NCI-H2081 (cell line): ENCODE measurements around the gene CS.
A peak's percentile ranks its signal among the peaks of the same experiment; 100 is the strongest.

Source experiments
- DNase-seq, 2 experiments: peaks; one replicate each; lab custom pipeline; 2025; lab: John Stamatoyannopoulos, UW

Gene CS

DNA sequence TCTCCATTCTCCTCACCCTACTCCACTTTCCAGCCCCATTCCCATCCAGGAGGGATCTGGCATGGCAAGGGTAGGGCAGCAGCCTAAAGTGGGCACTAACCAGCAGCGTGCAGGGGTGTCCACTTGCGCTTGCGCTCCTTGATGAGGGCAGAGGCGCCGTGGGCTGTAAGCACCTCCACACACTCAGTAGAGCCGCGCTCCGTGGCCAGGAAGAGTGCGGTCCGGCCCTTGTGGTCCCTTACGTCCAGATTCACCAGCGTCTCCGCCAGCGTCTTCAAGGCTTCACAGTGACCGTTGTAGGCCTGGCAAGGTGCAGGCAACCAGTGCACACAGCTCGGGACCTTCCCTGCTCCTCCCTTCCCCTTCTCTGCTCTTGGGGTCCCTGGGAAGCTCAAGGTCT, 52.2 kb downstream of the CS start:
- no peak for DNase-seq

DNA sequence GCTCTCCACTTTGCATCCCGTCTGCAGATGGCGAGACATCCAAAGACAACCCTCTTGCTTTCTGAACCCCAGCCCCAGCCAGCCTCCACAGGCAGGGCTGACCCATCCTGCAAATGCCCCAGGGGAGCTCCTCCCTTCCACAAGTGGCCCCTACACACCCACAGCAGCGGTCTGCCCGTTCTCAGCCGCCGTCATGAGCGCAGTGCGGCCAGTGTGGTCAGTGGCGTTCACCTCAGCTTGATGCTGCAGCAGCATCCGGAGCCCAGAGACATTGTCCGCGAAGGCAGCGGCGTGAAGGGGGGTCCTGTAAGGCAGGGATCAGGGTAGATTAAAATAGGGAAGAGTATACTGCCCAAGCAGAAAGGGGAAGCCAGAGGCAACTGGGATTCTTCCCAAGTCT, 55.6 kb downstream of the CS start:
- no peak for DNase-seq

DNA sequence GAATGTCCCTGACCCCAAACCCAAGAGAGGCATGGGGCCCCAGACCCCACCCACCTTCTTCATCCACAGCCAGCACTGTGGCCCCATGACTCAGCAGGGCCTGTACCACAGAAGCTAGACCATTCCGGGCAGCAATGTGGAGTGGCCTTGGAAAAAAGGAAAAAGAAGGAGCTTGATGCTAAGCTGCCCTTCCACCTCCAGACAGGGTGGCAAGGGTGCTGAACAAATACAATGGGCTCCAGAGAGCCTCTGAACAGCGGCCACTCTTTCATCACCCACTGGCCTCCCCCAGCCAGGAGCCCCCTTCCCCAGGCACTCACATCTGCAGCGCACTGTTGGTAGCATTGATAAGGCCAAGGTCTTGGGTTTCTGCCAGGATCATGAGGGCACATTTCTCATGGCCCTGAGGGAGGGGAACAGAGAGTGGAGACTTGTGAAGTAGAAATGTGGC, 56.4 kb downstream of the CS start:
- no peak for DNase-seq

DNA sequence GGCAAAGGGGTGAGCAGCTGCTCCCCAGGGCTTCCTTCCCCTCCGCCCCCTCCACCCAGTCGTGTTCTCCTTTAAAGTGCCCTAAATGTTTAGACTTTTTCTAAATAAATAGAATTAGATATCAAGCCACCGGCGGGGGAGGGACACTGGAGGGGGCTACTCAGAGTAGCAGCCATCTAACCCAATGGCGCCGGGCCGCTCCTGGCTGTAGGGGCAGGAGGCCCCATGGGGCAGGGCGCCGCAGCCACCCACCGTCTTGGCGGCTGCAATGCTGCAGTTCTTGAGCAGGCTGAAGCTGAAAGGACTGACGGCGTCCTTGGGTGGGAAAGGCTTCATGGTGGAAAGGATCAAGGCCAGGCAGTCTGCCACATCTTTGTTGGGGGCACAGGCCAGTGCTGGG, 57.1 kb downstream of the CS start:
- no peak for DNase-seq

DNA sequence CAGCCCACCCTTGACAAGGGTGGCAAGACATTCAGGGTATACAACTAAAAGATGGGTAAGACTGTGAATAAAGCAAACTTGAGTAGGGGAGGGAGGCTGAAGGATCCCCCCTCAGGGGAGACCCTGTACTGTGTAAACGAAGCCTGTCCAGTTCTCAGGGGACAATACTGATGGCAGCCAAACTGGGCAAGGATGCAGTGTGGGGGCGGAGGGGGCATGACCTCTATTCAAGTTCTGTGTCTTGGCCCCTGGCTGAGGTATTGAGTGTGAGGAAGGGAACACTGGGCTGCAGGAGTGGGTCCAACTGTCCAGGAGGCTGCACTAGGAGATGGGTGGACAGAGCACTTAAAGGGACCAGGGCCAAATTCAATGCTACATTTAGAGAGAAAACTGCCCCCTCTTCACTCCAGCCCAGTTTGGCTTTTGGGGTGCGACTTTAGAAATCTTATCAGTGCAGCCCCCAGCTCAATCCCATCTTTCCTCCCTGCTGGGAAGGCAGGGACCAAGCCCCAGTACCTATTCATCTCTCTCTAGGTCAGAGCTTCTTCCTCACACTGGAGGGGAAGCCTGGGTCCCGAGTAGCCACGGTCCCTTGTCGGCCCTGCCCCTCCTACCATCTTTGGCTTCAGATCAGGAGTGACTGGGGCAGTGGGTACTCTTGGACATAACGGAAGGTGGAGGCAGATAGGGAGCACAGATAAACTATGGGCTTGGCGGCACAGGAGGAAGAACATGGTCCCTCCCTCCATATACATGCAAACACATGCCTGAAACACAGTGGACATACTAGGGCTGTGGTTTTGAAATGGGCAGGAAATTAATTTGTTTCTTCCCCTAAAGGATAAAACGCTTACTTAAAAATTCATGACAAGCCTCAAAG, 58.5 kb downstream of the CS start:
- DNase-seq = no peak

DNA sequence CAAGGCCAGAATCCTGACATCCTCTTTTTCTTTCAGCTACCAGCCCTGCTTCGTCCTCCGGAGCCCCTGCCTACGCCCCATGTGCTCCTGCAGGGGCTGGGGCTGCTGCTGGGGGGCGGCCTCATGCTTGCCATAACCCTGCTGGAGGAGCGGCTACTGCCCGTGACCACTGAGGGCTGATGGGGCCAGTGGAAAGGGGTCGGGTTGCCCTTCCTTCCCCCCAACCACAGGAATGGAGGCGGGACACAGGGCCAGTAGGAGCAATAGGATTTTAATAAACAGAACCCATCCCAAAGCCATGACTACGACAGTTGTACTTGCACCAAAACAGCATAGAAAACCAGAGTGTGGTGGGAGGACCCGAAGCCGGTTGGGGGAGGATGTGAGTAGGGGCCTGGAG, 62.6 kb downstream of the CS start:
- no peak for DNase-seq

DNA sequence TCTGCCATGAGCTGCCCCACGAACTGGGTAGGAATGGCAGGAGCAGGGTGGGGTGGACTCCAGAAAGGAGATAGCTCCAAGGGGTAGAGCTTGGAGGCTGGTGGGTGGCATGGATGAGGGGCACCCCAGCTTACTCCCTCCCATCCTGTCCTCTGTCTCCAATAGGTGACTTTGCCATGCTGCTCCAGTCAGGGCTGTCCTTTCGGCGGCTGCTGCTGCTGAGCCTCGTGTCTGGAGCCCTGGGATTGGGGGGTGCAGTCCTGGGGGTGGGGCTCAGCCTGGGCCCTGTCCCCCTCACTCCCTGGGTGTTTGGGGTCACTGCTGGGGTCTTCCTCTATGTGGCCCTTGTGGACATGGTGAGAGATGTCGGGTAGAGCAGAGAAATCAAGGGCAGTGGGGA, 63.1 kb downstream of the CS start:
- no peak for DNase-seq

DNA sequence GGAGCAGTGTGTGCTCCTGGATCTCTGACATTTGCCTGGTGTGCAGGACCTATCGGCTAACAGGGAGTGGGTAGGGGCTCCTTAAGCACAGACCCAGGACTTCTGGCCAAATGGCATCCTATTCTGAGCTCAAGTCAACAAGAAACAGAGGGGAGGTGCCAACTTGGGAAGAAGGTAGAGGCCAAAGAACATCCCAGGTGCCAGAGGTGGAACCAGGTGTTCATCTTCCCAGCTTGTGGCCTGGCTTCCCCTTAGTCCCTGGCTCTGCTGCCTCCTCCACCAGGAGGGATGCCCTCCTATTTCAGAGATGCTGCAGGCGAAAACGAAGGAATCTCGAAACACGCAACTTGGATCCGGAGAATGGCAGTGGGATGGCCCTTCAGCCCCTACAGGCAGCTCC, 64.0 kb downstream of the CS start:
- DNase-seq = no peak

DNA sequence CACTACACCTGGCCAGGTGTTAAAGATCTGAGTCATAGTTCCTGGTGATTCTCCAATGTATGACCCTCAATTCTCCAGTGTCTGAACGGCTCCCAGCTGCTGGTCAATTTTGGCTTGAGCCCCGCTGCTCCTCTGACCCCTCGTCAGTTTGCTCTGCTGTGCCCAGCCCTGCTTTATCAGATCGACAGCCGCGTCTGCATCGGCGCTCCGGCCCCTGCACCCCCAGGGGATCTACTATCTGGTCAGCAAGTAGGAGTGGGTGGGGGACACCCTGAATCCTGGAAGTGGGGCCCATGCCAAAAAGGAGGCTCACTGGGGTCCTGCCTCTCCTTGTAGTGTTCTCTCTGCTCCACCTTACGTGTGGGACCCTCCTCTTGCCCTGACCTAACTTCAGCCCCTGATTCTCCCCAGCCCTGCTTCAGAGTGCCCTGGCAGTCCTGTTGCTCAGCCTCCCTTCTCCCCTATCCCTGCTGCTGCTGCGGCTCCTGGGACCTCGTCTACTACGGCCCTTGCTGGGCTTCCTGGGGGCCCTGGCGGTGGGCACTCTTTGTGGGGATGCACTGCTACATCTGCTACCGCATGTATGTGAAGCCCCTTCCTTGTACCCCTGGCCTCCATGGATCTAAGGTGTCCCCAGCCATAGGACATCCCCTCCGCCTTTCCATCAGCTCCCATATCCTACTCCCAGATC, 65.2 kb downstream of the CS start:
- no peak for DNase-seq

DNA sequence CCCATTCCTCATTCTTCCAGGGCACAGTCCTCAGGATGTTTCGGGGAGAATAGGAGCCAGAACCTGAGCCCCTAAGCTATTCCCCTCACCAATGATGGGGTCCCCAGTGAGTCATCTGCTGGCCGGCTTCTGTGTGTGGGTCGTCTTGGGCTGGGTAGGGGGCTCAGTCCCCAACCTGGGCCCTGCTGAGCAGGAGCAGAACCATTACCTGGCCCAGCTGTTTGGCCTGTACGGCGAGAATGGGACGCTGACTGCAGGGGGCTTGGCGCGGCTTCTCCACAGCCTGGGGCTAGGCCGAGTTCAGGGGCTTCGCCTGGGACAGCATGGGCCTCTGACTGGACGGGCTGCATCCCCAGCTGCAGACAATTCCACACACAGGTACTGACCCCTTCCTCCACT, 68.9 kb downstream of the CS start:
- no peak for DNase-seq

DNA sequence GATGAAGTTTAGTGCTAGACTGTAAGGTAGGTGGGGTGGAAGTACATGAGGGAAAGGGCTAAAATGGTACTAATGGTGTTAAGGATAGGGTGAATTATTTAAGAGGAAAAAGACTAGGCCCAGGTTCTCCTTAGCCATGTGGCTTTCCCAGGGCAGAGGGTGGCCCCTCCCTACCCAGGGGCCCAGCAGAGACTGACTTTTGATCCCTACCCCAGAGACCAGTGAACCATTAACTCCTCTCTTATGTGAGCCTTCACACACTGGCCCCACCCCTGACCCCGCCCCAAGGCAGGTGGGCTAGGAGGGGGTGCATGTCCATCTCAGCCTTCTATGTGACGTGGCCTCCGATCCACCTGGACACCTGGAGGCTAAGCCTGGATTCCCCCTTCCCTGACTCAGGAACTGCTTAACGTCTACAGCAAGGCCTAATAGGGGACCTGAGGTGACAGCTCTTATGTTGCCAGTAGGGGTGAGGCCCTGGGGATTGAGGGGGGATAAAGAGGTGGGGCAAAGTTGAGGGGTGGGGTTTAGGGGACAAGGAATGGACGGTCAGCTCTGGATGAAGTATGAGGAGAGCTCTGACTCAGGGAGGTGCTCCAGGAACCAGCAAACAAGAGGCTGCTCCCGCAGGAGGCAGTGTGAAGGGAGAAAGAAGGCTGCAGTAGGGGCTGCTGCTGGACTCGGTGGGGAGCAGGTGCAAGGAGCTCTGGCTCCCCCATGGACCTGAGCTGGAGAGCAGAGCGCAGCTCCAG, 69.5 kb downstream of the CS start:
- no peak for DNase-seq

DNA sequence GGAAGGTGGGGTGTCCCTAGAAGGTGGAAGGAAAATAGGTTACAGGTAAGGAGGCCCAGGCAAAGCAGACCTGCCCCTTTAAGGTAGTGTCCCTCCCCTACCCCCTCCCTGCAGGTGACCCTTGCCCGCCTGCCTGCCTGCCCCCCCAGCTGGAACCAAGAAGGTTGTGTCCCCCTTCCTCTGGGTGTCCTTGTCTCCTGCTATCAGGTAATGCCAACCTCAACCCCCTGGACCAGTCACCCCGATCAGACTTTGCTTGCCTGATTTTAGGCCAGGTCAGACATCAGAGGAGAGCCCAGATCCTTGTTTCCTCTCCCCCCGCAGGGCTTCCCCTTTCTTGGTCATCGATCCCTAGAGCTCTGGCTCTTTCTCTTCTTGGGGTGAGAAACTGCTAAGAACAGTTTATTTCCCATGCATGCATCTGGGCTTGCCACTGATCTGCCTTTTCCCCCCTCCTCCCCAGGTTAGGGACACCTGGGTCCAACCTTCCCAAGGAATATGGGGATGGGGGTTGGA, 70.2 kb downstream of the CS start, which contains the start of gene SLC39A5:
SLC39A5 (plus strand) TSS at position 136 of the 516 bp plus-strand sequence. CDS start 1,224 bp downstream, outside the sequence.
- no peak for DNase-seq

DNA sequence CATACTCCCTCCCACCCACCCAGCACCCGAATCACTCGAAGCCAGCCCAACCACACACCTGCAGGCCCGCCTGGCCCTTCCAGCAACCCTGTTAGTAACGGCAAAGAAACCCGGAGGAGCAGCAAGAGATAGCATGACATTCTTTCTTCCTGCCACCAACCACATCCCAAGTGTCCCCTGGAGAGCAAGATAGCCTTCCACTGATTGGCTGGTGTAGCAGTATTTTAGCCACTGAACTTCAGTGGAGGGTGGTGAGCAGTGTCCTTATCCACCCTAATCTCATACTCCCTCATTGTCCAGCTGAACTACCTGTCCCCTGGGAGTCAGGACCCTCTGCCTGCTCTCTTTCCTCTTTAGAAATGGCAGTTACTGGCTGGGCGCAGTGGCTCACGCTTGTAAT, 71.0 kb downstream of the CS start:
- no peak for DNase-seq

DNA sequence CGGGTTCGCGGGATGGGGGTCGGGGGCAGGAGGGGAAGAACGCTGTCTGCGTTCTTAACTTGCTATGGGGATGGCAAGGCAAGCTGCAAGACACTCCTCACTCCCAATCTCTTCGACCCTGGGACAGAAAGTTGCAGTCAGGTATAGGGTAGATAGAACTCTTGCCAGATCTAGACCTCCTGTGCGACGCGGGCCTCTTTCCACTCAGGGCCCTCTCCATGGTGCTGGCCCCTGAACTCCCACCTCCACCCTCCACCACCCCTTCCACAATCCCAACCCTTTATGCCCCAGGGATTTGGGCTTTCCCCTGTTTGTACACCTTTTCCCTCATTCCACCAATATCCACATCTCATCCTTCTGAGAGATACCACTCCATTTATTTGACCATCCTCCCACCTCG, 75.2 kb downstream of the CS start:
- no peak for DNase-seq

DNA sequence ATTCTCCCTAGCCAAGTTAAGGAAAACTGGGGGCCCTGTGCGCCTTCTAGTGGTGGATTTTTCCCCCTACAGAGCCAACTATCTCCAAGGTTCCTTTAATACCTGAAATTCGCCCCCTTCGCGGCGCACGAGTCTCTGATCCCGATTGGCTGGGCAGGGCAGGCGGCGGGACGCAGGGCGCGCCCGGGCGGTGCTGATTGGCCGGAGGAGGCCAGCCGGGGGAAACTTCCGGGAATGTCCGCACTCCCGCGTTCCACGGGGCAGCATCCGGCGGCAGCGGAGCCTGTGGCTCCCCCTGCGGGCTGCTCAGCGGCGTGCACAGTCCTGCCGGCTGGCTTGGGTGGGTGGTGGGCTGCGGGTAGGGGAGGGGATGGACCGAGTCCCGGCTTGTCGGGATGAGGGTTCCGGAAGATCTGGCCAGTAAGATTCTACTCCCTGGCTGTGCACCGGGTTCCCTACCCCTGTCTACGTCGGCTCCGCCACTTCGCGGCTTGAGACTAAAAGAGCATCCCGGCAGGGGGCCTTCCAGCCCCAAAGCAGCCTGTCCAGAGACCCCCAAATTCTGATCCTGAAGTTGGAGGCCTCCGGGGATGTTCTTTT, 75.9 kb downstream of the CS start, which contains the start of gene NABP2:
NABP2 (plus strand) TSS at position 241 of the 600 bp plus-strand sequence. CDS start 515 bp downstream, outside the sequence.
- peak; percentile 97 for DNase-seq

DNA sequence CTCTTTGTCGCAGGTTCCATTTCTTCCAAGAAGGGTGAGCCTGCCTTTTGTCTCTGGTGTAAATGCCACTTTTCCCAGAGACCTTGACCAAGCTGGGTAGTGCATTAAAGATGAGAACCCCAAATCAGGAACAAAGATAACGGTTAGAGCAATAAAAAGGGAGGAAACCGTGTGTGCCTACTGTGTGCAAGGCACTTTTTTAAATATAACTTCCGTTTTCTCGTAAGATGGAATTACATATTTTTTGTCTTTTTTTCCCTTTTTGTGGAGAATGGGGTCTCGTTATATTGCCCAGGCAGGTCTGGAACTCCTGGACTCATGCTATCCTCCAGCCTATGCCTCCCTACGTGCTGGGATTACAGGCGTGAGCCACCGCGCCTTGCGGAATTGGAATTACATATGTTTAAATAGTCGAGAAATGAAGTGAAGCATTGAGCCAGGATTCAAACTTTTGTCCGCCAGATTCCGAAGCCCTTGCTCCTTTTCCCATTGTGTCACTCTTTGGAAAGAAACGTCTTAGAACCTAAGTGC, 76.5 kb downstream of the CS start:
- no peak for DNase-seq

DNA sequence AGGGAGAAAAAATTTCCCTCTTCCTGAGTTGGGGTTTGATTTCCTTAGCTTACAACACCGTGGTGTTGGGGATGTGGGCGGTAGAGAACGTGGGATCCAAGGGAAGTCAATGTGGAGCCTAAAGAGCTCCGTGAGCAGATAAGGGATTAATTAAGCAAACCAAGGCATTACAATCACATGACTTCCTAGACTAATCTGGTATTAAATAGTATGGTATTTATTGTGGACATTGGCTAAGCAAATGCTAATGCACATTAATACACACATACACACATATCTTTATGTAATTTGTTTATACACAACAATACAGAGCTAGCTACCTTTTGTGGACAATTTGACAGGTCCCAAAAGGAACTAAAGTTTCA, 77.6 kb downstream of the CS start:
- no peak for DNase-seq

DNA sequence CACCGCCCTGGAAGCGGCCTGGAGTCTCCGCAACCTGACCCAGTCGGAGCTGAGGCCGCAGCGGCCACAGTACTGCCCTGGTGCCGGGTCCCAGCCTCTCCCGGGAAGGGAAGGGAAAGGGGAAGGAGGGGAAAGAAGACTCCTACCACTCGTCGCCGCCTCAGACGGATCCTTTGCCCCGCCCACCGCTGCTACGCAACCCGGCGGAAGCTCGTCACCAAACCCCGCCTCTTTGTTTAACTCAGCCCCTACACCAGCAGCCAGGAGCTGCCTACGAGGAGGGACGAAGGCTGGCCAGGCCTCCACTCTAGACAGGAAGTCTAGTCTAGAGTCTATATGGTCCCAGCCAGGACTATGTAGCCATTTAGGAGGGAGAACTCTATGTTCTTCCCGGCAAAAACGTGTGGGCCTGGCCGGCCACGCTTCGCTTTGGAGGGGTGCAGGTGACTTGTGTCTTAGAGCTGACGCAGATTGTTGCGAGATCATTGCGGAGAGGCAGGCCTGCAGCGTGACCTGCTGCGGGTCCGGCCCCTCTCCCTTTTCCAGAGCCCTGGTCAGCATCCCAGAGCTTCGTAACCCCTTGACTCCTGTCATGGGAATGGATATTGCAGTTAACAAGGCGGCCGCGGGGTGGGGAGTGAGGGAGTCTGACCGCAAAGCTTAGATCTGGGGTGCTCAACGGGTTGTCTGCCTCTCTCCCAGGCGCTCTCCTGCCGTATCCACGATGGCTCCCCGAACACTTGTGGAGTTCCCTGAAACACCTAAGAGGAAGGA, 78.2 kb downstream of the CS start, which contains the start of gene RNF41:
RNF41 (minus strand) TSS at position 166 of the 774 bp plus-strand sequence. CDS start 7,875 bp downstream, outside the sequence.
- DNase-seq = peak; percentile 94 to 95
